Astrocyte (in vitro differentiated cells and primary cell): ENCODE results near the gene NEURL1. TPM values are rescaled to one million over a fixed set of nuclear protein-coding genes. Genes with fewer than 3 reads are reported as not detected.
A peak's percentile ranks its signal among the peaks of the same experiment; 100 is the strongest.

Source experiments
- DNase-seq: peaks from one replicate; pipeline ENCODE4 v3.0.0-alpha.2; 2010; ENCODE audit warnings: low read depth
- FAIRE-seq: peaks from 2 replicates; lab custom pipeline; 2011; peaks lifted over from hg19 to GRCh38; lab: Jason Lieb, UNC
- H2AFZ ChIP-seq: 2 replicates; pipeline ENCODE4 v1.6.0; 2012; ENCODE audit warnings: low read depth, low read length, inconsistent platforms
- H3K27ac ChIP-seq: 2 replicates; pipeline ENCODE4 v1.5.1; 2011; ENCODE audit warnings: low read depth, low read length, inconsistent platforms
- H3K27me3 ChIP-seq: 2 replicates; pipeline ENCODE4 v1.6.0; 2011; ENCODE audit warnings: low read length, inconsistent platforms; ENCODE audit not compliant: insufficient read depth
- H3K36me3 ChIP-seq: 2 replicates; pipeline ENCODE4 v1.5.1; 2011; ENCODE audit warnings: low read length, inconsistent platforms; ENCODE audit not compliant: insufficient read depth
- H3K4me1 ChIP-seq: 2 replicates; pipeline ENCODE4 v1.5.1; 2011; ENCODE audit warnings: low read length, inconsistent platforms; ENCODE audit not compliant: insufficient read depth
- H3K4me2 ChIP-seq: 2 replicates; pipeline ENCODE4 v1.6.0; 2012; ENCODE audit warnings: low read length, inconsistent platforms
- H3K4me3 ChIP-seq: 2 replicates; pipeline ENCODE4 v1.5.1; 2011; ENCODE audit warnings: low read depth, mild to moderate bottlenecking, low read length, inconsistent platforms; ENCODE audit not compliant: insufficient read depth
- H3K79me2 ChIP-seq: 2 replicates; pipeline ENCODE4 v1.6.0; 2012; ENCODE audit warnings: mild to moderate bottlenecking, low read length, inconsistent platforms; ENCODE audit not compliant: insufficient read depth
- H3K9ac ChIP-seq: 2 replicates; pipeline ENCODE4 v1.6.0; 2012; ENCODE audit warnings: mild to moderate bottlenecking, low read length, inconsistent platforms
- H3K9me3 ChIP-seq: 2 replicates; pipeline ENCODE4 v1.5.1; 2012; ENCODE audit warnings: low read depth, mild to moderate bottlenecking, low read length, inconsistent platforms; ENCODE audit not compliant: insufficient read depth
- H4K20me1 ChIP-seq: 2 replicates; pipeline ENCODE4 v1.6.0; 2012; ENCODE audit warnings: low read length, inconsistent platforms; ENCODE audit not compliant: insufficient read depth
- H3K27ac Mint-ChIP-seq: one replicate; pipeline ENCODE4 v1.8.0; 2021; ENCODE audit warnings: mild to moderate bottlenecking, mixed read lengths; ENCODE audit not compliant: unreplicated experiment
- H3K27me3 Mint-ChIP-seq: one replicate; pipeline ENCODE4 v1.8.0; 2021; ENCODE audit warnings: low read depth, mixed read lengths; ENCODE audit not compliant: unreplicated experiment
- H3K36me3 Mint-ChIP-seq: one replicate; pipeline ENCODE4 v1.8.0; 2021; ENCODE audit warnings: low read depth, mixed read lengths; ENCODE audit not compliant: unreplicated experiment
- H3K4me1 Mint-ChIP-seq: one replicate; pipeline ENCODE4 v1.8.0; 2021; ENCODE audit warnings: low read depth, mixed read lengths; ENCODE audit not compliant: unreplicated experiment
- H3K4me3 Mint-ChIP-seq: one replicate; pipeline ENCODE4 v1.8.0; 2021; ENCODE audit warnings: mild to moderate bottlenecking, moderate library complexity, mixed read lengths; ENCODE audit not compliant: unreplicated experiment
- H3K9me3 Mint-ChIP-seq: one replicate; pipeline ENCODE4 v1.8.0; 2021; ENCODE audit warnings: mild to moderate bottlenecking, mixed read lengths; ENCODE audit not compliant: unreplicated experiment
- CTCF ChIP-seq: IDR thresholded peaks from 2 replicates; pipeline ENCODE4 v1.5.1; 2011; ENCODE audit warnings: low read depth, mild to moderate bottlenecking, inconsistent platforms, low read length, moderate library complexity; ENCODE audit not compliant: insufficient read depth
- EZH2 ChIP-seq: IDR thresholded peaks from 2 replicates; pipeline ENCODE4 v1.6.1; 2012; ENCODE audit warnings: mild to moderate bottlenecking, low read length, inconsistent platforms; ENCODE audit not compliant: insufficient read depth
- total RNA-seq: library from RNA; stranded (reverse); gene quantifications from 2 replicates; pipeline ENCODE4 v1.2.1, GENCODE V29; 2021

NEURL1 gene
- total RNA-seq, 1 donor from 2014 or later, result 1.5 TPM

DNA sequence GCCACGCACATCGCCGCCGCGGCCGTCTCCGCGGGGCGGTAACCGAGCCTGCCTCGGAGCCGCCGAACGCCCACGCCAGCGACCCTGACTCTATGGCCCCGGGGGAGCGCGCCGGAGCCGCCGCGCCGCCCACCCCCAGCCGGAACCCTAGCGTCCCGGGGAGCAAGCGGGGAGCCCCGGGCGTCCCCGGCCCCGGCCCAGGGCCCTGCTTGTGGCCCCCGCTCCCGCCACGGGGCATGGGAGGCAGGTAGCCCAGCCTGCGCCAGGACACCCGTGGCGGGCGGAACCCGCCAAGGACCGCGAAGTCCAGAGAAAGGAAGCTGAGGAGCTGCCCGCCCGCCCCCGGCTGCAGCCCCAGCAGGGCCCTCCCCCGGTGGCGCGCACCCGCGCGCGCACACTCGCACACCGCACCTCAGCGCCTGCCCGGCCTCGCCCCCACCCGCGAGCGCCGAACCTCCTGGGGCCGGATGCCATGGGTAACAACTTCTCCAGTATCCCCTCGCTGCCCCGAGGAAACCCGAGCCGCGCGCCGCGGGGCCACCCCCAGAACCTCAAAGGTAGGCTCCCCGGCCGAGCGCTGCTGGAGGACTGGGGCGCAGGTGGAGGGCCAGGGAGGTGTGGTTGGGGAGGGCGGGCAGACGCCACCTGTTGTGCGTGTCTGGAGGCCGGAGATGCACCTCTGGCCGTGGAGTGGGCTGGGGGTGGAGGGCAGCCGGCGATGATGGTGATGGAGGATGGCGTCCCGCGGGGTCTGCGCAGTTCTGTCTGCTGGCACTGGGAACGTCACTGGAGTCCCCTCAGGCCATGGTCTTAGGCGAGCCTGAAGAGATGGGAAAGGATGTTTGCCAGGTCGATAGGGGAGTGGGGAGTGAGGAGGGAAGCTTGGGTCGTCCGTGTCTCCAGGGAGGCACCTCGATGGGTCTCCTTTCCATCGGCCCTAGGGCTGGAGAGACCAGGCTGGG lies 692 bp downstream of the NEURL1 start:
- Histone ChIP-seq H3K9ac (no peak overlapping the region), H3K79me2 (no peaks in the 10 kb centered on the region), H3K4me3 (peak overlapping the region; percentile 21), H3K4me1 (peaks cover 19% of the 10 kb centered on the region), H3K9me3 (no peaks in the 10 kb centered on the region), H3K27me3 (peaks cover 67% of the 10 kb centered on the region), H3K4me2 (peak overlapping the region; percentile 75), H2AFZ (no peak overlapping the region), H3K27ac (no peak overlapping the region), H4K20me1 (peaks cover 34% of the 10 kb centered on the region), H3K36me3 (no peaks in the 10 kb centered on the region)
- peaks cover 24% of the 10 kb centered on the region for H3K4me1 Mint-ChIP-seq
- TF ChIP-seq CTCF, result no peak
- TF ChIP-seq EZH2, result peak; percentile 91
- H3K27ac Mint-ChIP-seq, result peak overlapping the region; percentile 47
- DNase-seq (no peak), FAIRE-seq (no peak)
- H3K9me3 Mint-ChIP-seq, result peaks cover 8% of the 10 kb centered on the region
- peaks cover 2% of the 10 kb centered on the region for H3K36me3 Mint-ChIP-seq
- peaks cover 37% of the 10 kb centered on the region for H3K27me3 Mint-ChIP-seq
- peak overlapping the region; percentile 84 for H3K4me3 Mint-ChIP-seq

- TF ChIP-seq EZH2 (no peak), CTCF (no peak)
- Histone ChIP-seq H2AFZ (no peak overlapping the region), H3K27me3 (peaks cover 73% of the 10 kb centered on the region), H3K27ac (no peak overlapping the region), H3K4me3 (no peak overlapping the region), H4K20me1 (peaks cover 39% of the 10 kb centered on the region), H3K9me3 (no peaks in the 10 kb centered on the region), H3K36me3 (no peaks in the 10 kb centered on the region), H3K9ac (no peak overlapping the region), H3K4me1 (peaks cover 19% of the 10 kb centered on the region), H3K4me2 (no peak overlapping the region), H3K79me2 (no peaks in the 10 kb centered on the region)
- peaks cover 4% of the 10 kb centered on the region for H3K36me3 Mint-ChIP-seq
- no peak for FAIRE-seq
- H3K4me1 Mint-ChIP-seq, result peaks cover 34% of the 10 kb centered on the region
- H3K4me3 Mint-ChIP-seq, result peak overlapping the region; percentile 62
- H3K27ac Mint-ChIP-seq, result no peak overlapping the region
- DNase-seq, result no peak
- H3K27me3 Mint-ChIP-seq, result peaks cover 34% of the 10 kb centered on the region
- peaks cover 11% of the 10 kb centered on the region for H3K9me3 Mint-ChIP-seq
These were observed 1.8 kb downstream of the NEURL1 start for GRCh38 chr10:103495321-103495720.
